Stimulated activated CD4-positive, alpha-beta T cell treated with anti-CD3 and anti-CD28 coated beads, Interleukin-1b, Interleukin-23, amount 100 ng/mL, for 1 hour (primary cell): ENCODE measurements around the gene PCDHGB4.
"Not testable (repeated sequence)": the region's sequence is repeated elsewhere in the genome, so short reads cannot be mapped to it uniquely, and the experiment has no call there.

Source experiments
- DNase-seq, 2 donors: peaks; one replicate each; pipeline ENCODE4 v3.0.0-alpha.2; 2020; ENCODE audit warnings: low read depth in 2 of 2

PCDHGB4 gene

DNA sequence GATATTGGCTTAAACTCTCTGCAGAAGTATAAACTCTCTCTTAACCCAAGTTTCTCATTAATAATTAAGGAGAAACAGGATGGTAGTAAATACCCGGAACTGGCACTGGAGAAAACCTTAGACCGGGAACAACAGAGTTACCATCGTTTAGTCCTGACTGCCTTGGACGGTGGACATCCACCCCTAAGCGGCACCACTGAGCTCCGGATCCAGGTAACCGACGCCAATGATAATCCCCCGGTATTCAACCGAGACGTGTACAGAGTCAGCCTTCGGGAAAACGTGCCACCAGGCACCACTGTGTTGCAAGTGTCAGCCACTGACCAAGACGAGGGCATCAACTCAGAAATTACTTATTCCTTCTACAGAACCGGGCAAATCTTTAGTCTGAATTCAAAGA, 11.1 kb downstream of the PCDHGB4 start:
- DNase-seq = no peak

DNA sequence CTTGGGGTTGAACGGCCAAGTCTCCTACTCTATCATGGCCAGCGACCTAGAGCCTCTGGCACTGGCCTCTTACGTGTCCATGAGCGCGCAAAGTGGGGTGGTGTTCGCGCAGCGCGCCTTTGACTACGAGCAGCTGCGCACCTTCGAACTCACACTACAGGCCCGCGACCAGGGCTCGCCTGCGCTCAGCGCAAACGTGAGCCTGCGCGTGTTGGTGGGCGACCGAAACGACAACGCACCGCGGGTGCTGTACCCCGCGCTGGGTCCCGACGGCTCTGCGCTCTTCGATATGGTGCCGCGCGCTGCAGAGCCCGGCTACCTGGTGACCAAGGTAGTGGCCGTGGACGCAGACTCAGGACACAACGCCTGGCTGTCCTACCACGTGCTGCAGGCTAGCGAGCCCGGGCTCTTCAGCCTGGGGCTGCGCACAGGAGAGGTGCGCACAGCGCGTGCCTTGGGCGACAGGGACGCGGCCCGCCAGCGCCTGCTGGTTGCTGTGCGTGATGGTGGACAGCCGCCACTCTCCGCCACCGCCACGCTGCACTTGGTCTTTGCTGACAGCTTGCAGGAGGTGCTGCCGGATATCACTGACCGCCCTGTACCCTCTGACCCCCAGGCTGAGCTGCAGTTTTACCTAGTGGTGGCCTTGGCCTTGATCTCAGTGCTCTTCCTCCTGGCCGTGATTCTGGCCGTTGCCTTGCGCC, 12.2 kb downstream of the PCDHGB4 start:
- no peak for DNase-seq

DNA sequence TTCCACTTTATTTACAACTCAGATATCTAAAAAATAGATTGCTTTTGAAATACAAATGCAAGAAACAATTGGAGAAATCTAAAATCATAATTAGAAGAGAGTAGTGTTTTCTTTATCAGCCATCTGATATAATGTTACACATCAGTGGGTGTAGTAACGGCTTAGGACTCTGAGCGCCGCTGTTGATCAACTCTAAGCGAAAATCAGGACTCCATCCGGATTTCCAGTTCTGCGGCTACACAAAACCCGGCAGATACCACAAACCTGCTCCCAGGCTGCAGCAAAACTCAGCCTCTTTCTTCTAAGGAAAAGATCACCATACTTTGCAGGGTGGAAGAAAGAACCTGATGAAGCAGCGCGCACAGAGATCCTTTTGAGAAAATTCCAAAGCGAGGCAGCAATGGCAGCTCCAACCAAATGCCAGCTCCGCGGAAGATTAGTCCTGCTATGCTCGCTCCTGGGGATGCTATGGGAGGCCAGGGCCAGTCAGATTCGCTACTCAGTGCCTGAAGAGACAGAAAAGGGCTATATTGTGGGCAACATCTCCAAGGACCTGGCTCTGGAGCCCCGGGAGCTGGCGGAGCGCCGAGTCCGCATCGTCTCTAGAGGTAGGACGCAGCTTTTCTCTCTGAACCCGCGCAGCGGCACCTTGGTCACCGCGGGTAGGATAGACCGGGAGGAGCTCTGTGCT, 15.2 kb downstream of the PCDHGB4 start, which contains the start of gene PCDHGA9:
PCDHGA9 (plus strand) TSS at position 226 of the 691 bp plus-strand sequence; CDS start at position 401, 175 bp downstream.
- DNase-seq = no peak

DNA sequence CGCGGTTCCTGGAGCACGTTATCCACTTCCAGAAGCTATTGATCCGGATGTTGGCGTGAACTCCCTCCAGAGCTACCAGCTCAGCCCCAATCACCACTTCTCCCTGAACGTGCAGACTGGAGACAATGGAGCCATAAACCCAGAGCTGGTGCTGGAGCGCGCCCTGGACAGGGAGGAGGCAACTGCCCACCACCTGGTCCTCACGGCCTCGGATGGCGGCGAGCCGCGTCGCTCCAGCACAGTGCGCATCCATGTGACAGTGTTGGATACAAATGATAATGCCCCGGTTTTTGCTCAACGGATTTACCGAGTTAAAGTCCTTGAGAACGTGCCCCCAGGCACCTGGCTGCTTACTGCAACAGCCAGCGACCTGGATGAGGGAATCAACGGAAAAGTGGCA, 15.9 kb downstream of the PCDHGB4 start:
- no peak for DNase-seq

DNA sequence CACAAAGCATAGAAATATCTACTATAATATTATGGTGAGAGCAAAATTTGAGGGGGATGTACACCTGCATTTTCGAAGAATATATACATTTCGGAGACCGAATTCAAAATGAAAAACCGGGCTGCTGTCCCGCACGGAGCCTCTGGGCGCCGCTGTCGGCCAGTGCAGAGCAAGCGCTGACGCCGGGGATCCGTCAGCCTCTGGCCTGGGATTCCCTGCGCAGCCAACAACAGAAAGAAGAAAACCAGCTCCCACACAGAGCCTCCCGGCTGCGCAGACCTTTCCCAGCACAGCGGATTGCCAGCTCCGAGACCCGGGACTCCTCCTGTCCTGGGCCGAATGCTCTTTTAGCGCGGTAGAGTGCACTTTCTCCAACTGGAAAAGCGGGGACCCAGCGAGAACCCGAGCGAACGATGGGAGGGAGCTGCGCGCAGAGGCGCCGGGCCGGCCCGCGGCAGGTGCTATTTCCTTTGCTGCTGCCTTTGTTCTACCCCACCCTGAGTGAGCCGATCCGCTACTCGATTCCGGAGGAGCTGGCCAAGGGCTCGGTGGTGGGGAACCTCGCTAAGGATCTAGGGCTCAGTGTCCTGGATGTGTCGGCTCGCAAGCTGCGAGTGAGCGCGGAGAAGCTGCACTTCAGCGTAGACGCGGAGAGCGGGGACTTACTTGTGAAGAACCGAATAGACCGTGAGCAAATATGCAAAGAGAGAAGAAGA, 20.4 kb downstream of the PCDHGB4 start, which contains the start of gene PCDHGB6:
PCDHGB6 (plus strand) TSS at position 232 of the 716 bp plus-strand sequence; CDS start at position 414, 182 bp downstream.
- not testable (repeated sequence) for DNase-seq

DNA sequence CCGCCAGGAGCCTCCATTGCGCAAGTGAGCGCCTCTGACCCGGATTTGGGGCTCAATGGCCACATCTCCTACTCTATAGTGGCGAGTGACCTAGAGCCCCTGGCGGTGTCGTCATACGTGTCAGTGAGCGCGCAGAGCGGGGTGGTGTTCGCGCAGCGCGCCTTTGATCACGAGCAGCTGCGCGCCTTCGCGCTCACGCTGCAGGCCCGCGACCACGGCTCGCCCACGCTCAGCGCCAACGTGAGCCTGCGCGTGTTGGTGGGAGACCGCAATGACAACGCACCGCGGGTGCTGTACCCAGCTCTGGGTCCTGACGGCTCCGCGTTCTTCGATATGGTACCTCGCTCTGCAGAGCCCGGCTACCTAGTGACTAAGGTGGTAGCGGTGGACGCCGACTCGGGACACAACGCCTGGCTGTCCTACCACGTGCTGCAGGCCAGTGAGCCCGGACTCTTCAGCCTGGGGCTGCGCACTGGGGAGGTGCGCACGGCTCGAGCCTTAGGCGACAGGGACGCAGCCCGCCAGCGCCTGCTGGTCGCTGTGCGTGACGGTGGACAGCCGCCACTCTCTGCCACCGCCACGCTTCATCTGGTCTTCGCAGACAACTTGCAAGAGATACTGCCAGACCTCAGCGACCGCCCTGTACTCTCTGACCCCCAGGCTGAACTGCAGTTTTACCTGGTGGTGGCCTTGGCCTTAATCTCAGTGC, 22.3 kb downstream of the PCDHGB4 start:
- DNase-seq = no peak

DNA sequence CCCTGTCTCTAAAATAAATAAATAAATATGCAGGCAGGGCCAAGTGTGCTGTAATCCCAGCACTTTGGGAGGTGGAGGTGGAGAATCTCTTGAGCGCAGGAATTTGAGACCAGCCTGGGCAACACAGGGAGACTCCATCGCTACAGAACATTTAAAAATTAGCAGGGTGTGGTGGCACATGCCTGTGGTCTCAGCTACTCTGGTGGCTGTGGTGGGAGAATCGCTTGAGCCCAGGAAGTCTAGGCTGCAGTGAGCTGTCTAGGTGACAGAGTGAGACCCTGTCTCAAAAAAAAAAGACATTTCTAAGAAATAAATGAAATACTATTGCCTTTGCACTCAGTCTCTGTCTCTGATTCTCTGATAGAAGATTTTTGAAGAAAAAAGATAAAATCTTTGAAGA, 24.1 kb downstream of the PCDHGB4 start:
- no peak for DNase-seq

DNA sequence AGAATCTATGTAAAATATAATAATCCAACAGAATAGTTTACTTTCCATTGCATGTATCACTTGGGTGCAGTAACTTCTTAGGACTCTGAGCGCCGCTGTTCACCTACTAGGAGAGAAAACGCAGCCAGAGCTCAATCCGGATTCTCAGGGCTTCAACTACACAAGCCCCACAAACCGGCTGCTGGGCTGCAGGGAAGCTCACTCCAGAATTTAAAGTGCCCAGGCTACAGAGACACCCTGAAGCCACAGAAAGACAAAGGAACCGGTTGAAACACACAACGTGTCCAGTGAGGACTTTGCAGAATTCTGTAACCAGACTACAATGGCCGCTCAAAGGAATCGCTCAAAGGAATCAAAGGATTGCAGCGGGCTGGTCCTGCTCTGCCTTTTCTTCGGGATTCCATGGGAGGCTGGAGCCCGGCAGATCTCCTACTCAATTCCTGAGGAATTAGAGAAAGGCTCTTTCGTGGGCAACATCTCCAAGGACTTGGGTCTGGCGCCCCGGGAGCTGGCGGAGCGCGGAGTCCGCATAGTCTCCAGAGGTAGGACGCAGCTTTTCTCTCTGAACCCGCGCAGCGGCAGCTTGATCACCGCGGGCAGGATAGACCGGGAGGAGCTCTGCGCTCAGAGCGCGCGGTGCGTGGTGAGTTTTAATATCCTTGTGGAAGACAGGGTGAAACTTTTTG, 25.5 kb downstream of the PCDHGB4 start, which contains the start of gene PCDHGA10:
PCDHGA10 (plus strand) TSS at position 134 of the 686 bp plus-strand sequence; CDS start at position 323, 189 bp downstream.
- peak in 1 of 2 donors; percentile 34 for DNase-seq

DNA sequence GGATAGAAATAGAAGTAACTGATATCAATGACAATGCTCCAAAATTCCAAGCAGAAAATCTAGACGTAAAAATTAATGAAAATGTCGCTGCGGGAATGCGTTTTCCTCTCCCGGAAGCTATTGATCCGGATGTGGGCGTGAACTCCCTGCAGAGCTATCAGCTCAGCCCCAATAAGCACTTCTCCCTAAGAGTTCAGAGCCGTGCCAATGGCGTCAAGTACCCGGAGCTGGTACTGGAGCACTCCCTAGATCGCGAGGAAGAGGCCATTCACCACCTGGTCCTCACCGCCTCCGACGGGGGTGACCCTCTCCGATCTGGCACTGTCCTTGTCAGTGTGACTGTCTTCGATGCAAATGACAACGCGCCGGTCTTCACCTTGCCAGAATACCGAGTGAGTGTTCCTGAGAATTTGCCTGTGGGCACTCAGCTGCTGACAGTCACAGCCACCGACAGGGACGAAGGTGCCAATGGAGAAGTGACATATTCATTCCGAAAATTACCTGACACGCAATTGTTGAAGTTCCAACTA, 26.1 kb downstream of the PCDHGB4 start:
- no peak for DNase-seq

DNA sequence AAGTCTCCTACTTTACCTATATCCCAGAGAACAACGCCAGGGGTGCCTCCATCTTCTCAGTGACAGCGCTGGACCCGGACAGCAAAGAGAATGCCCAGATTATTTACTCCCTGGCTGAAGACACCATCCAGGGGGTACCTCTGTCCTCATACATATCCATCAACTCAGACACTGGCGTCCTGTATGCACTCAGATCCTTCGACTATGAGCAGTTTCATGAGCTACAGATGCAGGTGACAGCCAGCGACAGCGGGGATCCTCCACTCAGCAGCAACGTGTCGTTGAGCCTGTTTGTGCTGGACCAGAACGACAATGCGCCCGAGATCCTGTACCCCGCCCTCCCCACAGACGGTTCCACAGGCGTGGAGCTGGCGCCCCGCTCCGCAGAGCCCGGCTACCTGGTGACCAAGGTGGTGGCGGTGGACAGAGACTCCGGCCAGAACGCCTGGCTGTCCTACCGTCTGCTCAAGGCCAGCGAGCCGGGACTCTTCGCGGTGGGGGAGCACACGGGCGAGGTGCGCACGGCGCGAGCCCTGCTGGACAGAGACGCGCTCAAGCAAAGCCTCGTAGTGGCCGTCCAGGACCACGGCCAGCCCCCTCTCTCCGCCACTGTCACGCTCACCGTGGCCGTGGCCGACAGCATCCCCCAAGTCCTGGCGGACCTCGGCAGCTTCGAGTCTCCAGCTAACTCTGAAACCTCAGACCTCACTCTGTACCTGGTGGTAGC, 27.2 kb downstream of the PCDHGB4 start:
- not testable (repeated sequence) for DNase-seq

DNA sequence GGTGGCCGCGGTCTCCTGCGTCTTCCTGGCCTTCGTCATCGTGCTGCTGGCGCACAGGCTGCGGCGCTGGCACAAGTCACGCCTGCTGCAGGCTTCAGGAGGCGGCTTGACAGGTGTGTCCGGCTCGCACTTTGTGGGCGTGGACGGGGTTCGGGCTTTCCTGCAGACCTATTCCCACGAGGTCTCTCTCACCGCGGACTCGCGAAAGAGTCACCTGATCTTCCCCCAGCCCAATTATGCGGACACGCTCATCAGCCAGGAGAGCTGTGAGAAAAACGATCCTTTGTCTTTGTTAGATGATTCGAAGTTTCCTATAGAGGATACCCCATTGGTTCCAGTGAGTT, 27.7 kb downstream of the PCDHGB4 start:
- not testable (repeated sequence) for DNase-seq

DNA sequence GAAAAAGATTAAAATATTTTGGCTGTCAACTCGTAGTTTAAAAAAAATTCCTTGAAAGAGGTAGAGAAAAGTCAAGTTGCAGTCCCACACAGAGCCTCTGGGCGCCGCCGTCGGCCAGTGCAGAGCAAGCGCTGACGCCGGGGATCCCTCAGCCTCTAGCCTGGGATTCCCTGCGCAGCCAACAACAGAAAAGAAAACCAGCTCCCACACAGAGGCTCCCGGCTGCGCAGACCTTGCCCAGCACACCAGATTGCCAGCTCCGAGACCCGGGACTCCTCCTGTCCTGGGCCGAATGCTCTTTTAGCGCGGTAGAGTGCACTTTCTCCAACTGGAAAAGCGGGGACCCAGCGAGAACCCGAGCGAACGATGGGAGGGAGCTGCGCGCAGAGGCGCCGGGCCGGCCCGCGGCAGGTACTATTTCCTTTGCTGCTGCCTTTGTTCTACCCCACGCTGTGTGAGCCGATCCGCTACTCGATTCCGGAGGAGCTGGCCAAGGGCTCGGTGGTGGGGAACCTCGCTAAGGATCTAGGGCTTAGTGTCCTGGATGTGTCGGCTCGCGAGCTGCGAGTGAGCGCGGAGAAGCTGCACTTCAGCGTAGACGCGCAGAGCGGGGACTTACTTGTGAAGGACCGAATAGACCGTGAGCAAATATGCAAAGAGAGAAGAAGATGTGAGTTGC, 30.1 kb downstream of the PCDHGB4 start, which contains the start of gene PCDHGB7:
PCDHGB7 (plus strand) TSS at position 184 of the 679 bp plus-strand sequence; CDS start at position 367, 183 bp downstream.
- DNase-seq = not testable (repeated sequence)

DNA sequence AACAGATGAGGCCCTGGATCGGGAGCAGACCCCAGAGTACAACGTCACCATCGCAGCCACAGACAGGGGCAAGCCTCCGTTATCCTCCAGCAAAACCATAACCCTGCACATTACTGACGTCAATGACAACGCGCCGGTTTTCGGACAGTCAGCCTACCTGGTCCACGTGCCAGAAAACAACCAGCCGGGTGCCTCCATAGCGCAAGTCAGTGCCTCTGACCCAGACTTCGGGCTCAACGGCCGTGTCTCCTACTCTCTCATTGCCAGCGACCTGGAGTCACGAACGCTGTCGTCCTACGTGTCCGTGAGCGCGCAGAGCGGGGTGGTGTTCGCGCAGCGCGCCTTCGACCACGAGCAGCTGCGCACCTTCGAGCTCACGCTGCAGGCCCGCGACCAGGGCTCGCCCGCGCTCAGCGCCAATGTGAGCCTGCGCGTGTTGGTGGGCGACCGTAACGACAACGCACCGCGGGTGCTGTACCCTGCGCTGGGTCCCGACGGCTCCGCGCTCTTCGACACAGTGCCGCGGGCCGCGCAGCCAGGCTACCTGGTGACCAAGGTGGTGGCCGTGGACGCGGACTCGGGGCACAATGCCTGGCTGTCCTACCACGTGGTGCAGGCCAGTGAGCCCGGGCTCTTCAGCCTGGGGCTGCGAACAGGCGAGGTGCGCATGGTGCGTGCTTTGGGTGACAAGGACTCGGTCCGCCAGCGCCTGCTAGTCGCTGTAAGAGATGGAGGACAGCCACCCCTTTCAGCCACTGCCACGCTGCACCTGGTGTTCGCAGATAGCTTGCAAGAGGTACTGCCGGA, 31.8 kb downstream of the PCDHGB4 start:
- no peak for DNase-seq

DNA sequence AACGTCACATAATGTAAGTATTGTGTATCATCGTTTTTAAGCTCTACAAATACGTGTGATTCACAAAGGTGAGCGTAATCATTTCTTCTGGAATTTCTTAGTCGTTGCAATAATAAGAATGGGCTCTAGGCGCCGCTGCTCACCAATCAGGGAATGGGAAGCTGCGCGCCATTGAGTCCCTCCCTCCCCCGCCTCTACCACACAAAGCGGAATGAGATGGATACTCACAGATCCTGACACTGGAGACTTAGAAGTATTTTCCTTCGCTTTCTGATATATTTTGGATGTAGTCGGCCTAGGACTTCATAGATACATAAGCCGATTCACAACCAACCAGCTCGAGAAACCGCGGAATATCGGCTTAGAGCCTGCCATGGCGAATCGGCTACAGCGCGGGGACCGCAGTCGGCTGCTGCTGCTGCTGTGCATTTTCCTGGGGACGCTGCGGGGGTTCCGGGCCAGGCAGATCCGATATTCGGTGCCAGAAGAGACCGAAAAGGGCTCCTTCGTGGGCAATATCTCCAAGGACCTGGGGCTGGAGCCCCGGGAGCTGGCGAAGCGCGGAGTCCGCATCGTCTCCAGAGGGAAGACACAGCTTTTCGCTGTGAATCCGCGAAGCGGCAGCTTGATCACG, 33.5 kb downstream of the PCDHGB4 start, which contains the start of gene PCDHGA11:
PCDHGA11 (plus strand) TSS at position 197 of the 634 bp plus-strand sequence; CDS start at position 374, 177 bp downstream.
- no peak for DNase-seq

DNA sequence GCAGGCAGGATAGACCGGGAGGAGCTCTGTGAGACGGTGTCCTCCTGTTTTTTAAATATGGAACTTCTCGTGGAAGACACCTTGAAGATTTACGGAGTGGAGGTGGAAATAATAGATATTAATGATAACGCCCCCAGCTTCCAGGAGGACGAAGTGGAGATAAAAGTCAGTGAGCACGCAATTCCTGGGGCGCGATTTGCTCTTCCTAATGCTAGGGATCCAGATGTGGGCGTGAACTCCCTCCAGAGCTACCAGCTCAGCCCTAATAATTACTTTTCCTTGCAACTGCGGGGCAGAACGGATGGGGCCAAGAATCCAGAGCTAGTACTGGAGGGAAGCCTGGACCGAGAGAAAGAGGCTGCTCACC, 34.0 kb downstream of the PCDHGB4 start:
- no peak for DNase-seq

DNA sequence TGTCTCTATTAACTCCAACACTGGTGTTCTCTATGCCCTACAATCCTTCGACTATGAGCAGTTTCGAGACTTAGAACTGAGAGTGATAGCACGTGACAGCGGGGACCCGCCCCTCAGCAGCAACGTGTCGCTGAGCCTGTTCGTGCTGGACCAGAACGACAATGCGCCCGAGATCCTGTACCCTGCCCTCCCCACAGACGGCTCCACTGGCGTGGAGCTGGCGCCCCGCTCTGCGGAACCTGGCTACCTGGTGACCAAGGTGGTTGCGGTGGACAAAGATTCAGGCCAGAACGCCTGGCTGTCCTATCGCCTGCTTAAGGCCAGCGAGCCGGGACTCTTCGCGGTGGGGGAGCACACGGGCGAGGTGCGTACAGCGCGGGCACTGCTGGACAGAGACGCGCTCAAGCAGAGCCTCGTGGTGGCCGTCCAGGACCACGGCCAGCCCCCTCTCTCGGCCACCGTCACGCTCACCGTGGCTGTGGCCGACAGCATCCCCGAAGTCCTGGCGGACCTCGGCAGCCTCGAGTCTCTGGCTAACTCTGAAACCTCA, 35.3 kb downstream of the PCDHGB4 start:
- no peak for DNase-seq

DNA sequence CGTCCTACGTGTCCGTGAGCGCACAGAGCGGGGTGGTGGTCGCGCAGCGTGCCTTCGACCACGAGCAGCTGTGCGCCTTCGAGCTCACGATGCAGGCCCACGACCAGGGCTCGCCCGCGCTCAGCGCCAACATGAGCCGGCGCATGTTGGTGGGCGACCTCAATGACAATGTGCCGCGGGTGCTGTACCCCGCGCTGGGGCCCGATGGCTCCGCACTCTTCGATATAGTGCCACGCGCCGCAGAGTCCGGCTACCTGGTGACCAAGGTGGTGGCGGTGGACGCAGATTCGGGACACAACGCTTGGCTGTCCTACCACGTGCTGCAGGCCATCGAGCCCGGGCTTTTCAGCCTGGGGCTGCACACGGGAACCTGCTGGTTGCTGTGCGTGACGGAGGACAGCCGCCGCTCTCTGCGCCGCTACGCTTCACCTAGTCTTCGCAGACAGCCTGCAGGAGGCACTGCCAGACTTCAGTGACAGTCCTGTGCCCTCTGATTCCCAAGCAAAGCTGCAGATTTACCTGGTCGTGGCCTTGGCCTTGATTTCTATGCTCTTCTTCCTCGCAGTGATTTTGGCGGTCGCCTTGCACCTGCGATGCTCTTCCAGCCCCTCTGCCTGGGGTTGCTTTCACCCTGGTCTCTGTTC, 40.4 kb downstream of the PCDHGB4 start:
- no peak for DNase-seq
